ENCODE measurements around the gene TRIM14. TPM values are rescaled to one million over a fixed set of nuclear protein-coding genes. Genes with fewer than 3 reads are reported as not detected.
"Not testable (repeated sequence)": the region's sequence is repeated elsewhere in the genome, so short reads cannot be mapped to it uniquely, and the experiment has no call there.

The TRIM14 gene
- total RNA-seq, 4 donors from 2014 or later: 12.0 to 17.5 (median 16.3) TPM

DNA sequence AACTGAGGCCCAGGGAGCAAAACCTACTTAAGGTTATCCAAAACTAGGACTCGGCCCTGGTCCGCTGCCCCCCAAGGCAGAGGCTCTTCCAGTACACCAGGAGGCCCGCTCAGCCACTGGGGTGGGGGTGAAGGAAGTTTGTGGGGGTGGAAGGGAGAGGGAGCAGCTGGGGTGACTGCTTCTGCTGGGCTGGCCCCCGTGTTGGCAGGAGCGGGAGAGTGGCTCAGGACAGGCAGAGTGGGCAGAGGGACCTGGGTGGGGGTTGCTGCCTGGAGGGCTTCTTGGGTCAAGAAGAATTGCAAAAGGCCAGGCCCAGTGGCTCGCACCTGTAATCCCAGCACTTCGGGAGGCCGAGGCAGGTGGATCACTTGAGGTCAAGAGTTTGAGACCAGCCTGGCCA, 8.2 kb upstream of the TRIM14 start:
- TF ChIP-seq CTCF (IDR thresholded peaks at IDR 0.05): no peak
- no peak for TF ChIP-seq POLR2A (IDR thresholded peaks at IDR 0.05)
- intact Hi-C loops (cut with DNase I; ENCODE audit: low total_unique reads): no loop called here
- H3K4me3 ChIP-seq (ENCODE audit: low read depth, poor library complexity, severe bottlenecking): no peak overlapping the region
- no peak for DNase-seq (ENCODE audit: low spot score in 2 of 2)
- 94% methylated on average over 8 of the region's 8 CpGs for WGBS, 2 donors

- no peak for DNase-seq (ENCODE audit: low spot score in 2 of 2)
- no peak overlapping the region for H3K4me3 ChIP-seq (ENCODE audit: low read depth, poor library complexity, severe bottlenecking)
- intact Hi-C loops (cut with DNase I; ENCODE audit: low total_unique reads): no loop called here
- 90 to 94% methylated on average over 15 of the region's 15 CpGs for WGBS, 2 donors
- no peak for TF ChIP-seq POLR2A (IDR thresholded peaks at IDR 0.05)
- TF ChIP-seq CTCF (IDR thresholded peaks at IDR 0.05): no peak
Measured at GRCh38 chr9:98124637-98125426, 5.8 kb upstream of the TRIM14 start.

- 92 to 99% methylated on average over 13 of the region's 13 CpGs for WGBS, 2 donors
- intact Hi-C loops (cut with DNase I; ENCODE audit: low total_unique reads); H3K4me3 ChIP-seq (ENCODE audit: low read depth, poor library complexity, severe bottlenecking); DNase-seq (ENCODE audit: low spot score in 2 of 2): not testable (repeated sequence)
Measured at GRCh38 chr9:98124091-98124490, 5.1 kb upstream of the TRIM14 start.

DNA sequence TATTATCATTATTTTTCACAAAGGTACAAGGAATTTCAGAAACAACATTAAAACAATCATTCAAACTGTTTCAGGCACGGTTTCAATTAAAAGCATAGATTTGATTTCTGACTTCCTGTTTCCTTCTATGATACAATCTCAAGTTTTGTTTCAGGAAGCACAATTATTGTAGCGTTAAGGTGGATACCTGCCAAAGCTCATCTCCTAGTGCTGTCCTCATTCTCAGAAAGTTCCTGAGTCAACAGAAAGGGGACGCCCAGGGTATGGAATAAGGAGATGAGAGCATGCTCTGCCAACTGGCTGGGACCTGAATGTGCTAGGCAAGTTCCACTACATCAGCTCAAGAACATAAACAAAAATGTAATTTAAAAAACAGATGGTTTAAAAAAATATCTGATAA, 2.0 kb upstream of the TRIM14 start:
- H3K4me3 ChIP-seq (ENCODE audit: low read depth, poor library complexity, severe bottlenecking): no peak overlapping the region
- DNase-seq (ENCODE audit: low spot score in 2 of 2): no peak
- intact Hi-C loops (cut with DNase I; ENCODE audit: low total_unique reads): no loop called here
- TF ChIP-seq POLR2A (IDR thresholded peaks at IDR 0.05) (no peak), CTCF (IDR thresholded peaks at IDR 0.05) (no peak)
- WGBS, 2 donors: 14 to 16% methylated on average over 3 of the region's 3 CpGs

DNA sequence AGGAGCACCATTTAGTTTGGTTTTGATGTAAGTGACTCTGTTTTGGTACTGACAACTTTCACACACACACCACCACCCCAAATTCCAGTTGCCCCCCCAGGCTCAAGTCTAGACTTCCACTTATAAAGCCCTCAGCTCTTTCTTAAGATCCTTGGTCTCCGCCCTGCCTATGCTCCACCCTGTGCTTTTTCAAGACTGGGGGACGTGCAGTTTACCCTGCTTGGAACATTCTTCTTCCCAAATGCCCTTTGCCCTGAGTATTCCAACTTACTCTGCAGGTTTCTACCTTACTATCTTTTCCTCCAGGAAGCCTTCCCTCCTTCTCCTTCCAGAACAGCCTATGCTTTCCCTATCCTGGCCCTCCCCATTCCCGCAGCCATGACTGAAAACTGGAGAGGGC, 1.5 kb upstream of the TRIM14 start:
- no peak overlapping the region for H3K4me3 ChIP-seq (ENCODE audit: low read depth, poor library complexity, severe bottlenecking)
- 46 to 51% methylated on average over 3 of the region's 3 CpGs for WGBS, 2 donors
- intact Hi-C loops (cut with DNase I; ENCODE audit: low total_unique reads): no loop called here
- TF ChIP-seq POLR2A (IDR thresholded peaks at IDR 0.05) (no peak), CTCF (IDR thresholded peaks at IDR 0.05) (no peak)
- no peak for DNase-seq (ENCODE audit: low spot score in 2 of 2)

DNA sequence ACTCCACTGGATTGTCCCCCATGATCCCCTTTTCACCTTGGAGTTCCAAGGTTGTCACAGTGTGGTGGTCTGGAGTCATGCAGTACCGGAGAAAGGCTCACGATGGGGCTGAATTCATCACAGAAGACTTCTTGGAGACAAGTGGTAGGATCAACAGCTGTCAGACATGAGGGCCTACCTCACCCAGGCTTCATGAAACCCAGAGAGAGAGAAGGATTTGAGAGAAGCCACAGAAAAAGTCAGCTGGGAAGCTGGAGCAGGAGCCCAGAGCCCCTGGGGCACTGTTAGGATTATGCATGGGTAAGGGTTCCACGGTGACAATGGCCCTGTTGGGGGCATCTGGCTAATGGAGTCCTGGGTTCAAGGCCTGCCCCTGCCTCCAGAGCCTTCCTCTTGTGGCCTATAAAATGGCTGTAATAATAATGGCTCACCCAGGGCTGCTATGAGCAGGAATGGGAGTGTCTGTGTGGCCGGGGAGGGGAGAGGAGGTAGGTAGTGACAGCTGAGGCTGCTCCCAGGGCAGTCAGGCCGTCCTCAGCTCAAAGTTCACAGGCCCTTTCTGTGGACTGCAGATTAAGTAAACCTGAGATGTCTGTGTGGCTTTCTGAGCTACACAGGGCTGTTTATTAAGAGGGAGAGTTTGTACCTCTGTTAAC, 910 bp downstream of the TRIM14 start:
- DNase-seq (ENCODE audit: low spot score in 2 of 2): no peak
- TF ChIP-seq POLR2A (IDR thresholded peaks at IDR 0.05) (no peak), CTCF (IDR thresholded peaks at IDR 0.05) (no peak)
- intact Hi-C loops (cut with DNase I; ENCODE audit: low total_unique reads): loop anchor here (5.0 kb wide), 1 partner anchor 149 kb away; no protein-coding TSS in a partner anchor
- no peak overlapping the region for H3K4me3 ChIP-seq (ENCODE audit: low read depth, poor library complexity, severe bottlenecking)
- WGBS, 2 donors: 48 to 55% methylated on average over 5 of the region's 5 CpGs

- DNase-seq (ENCODE audit: low spot score in 2 of 2); H3K4me3 ChIP-seq (ENCODE audit: low read depth, poor library complexity, severe bottlenecking): not testable (repeated sequence)
- WGBS, 2 donors: 93 to 98% methylated on average over 6 of the region's 6 CpGs
- intact Hi-C loops (cut with DNase I; ENCODE audit: low total_unique reads): loop anchor here (5.0 kb wide), 1 partner anchor 150 kb away; no protein-coding TSS in a partner anchor
Measured at GRCh38 chr9:98117097-98117496, 1.9 kb downstream of the TRIM14 start.

Data from lower leg skin (tissue), 4 donors.